GM10248 (cell line): ENCODE results near the gene UNC5C.

ENCODE experiments used
- CTCF ChIA-PET: fragments of 300-600 bp; sonication (Branson Sonifier 250); formaldehyde crosslinking; extraction: SDS; loops from one replicate; lab custom pipeline; 2021; ENCODE audit warnings: antibody characterized with exemption; lab: Yijun Ruan, JAX
- POLR2A ChIA-PET: fragments of 350-650 bp; sonication (Branson Sonifier 250); formaldehyde crosslinking; extraction: SDS; loops from one replicate; lab custom pipeline; 2020; ENCODE audit warnings: antibody characterized with exemption; lab: Yijun Ruan, JAX
- DNase-seq: peaks from one replicate; pipeline ENCODE4 v3.0.0; 2012; ENCODE audit errors: extremely low spot score
- CTCF ChIP-seq: IDR thresholded peaks from 2 replicates; pipeline ENCODE4 v1.5.1; 2012; ENCODE audit warnings: mild to moderate bottlenecking, low read depth; ENCODE audit errors: extremely low read depth, missing control alignments, control extremely low read depth

Gene UNC5C

GRCh38 chr4:95360256-95360903 lies 188.4 kb downstream of the UNC5C start:
- ChIA-PET CTCF (no interaction called here), POLR2A (no interaction called here)
- DNase-seq = no peak
- no peak for TF ChIP-seq CTCF

GRCh38 chr4:95358421-95358820 lies 190.4 kb downstream of the UNC5C start:
- ChIA-PET POLR2A (no interaction called here), CTCF (interaction anchor here (1.2 to 1.7 kb wide), 2 partner anchors 10 to 12 kb away, joined by 4 read pairs; no protein-coding TSS in a partner anchor)
- no peak for DNase-seq
- TF ChIP-seq CTCF = no peak

- TF ChIP-seq CTCF = no peak
- ChIA-PET POLR2A (no interaction called here), CTCF (interaction anchor here (1.1 kb wide), 1 partner anchor 9 kb away, joined by 5 read pairs; no protein-coding TSS in a partner anchor)
- no peak for DNase-seq
Observed at GRCh38 chr4:95355021-95355420, 193.8 kb downstream of the UNC5C start.

GRCh38 chr4:95348418-95348817 lies 200.4 kb downstream of the UNC5C start:
- POLR2A ChIA-PET = no interaction called here
- CTCF ChIA-PET = no interaction called here
- no peak for DNase-seq
- no peak for TF ChIP-seq CTCF

- CTCF ChIA-PET = no interaction called here
- TF ChIP-seq CTCF = no peak
- POLR2A ChIA-PET = no interaction called here
- no peak for DNase-seq
Observed at GRCh38 chr4:95343235-95343634, 205.5 kb downstream of the UNC5C start.

- DNase-seq = no peak
- CTCF ChIA-PET = interaction anchor here (1.7 to 1.9 kb wide), 2 partner anchors 10 to 15 kb away, joined by 5 to 6 read pairs; no protein-coding TSS in a partner anchor
- TF ChIP-seq CTCF = no peak
- POLR2A ChIA-PET = no interaction called here
Observed at GRCh38 chr4:95340191-95340590, 208.6 kb downstream of the UNC5C start.
